ENCODE measurements around the gene LMAN2L. TPM values are rescaled to one million over a fixed set of nuclear protein-coding genes. Genes with fewer than 3 reads are reported as not detected.
"Not testable (repeated sequence)": the region's sequence is repeated elsewhere in the genome, so short reads cannot be mapped to it uniquely, and the experiment has no call there.

The LMAN2L gene
- total and polyA plus RNA-seq, 2 donors (not counting 1 experiment from before 2014, with no cell fraction given): 24.7 to 41.1 TPM

- Histone ChIP-seq H3K4me3 (replicated peaks in 1 of 4; ENCODE audit: control extremely low read depth in 1 of 4, insufficient read depth in 1 of 4, low read depth in 3 of 4, low read length in 4 of 4) (no peak overlapping the region), H3K9me3 (ENCODE audit: control insufficient read depth, insufficient read depth, low read depth, low read length) (no peaks in the 10 kb centered on the region), H3K27ac (ENCODE audit: insufficient read depth, low read length) (no peak overlapping the region), H4K20me1 (ENCODE audit: control insufficient read depth, extremely low read depth, insufficient read depth, low read length) (no peaks in the 10 kb centered on the region), H3K4me2 (ENCODE audit: extremely low read depth, insufficient read depth, low read length) (no peak overlapping the region), H3K9ac (ENCODE audit: insufficient read depth, low read length) (no peak overlapping the region), H3K36me3 (ENCODE audit: control insufficient read depth, insufficient read depth, low read length) (no peaks in the 10 kb centered on the region), H3K4me1 (ENCODE audit: control insufficient read depth, extremely low read depth, insufficient read depth, low read length) (no peaks in the 10 kb centered on the region), H3K27me3 (ENCODE audit: control insufficient read depth, insufficient read depth, low read length) (peaks cover 2% of the 10 kb centered on the region), H2AFZ (ENCODE audit: low read length) (no peak overlapping the region), H3K79me2 (ENCODE audit: control insufficient read depth, insufficient read depth, low read length) (no peaks in the 10 kb centered on the region)
- no peak for DNase-seq (ENCODE audit: low read depth in 2 of 2)
- TF ChIP-seq EZH2 (IDR thresholded peaks at IDR 0.05; ENCODE audit: low read length, missing control alignments): no peak
- no peak for TF ChIP-seq CTCF (conservative IDR thresholded peaks at IDR 0.05 in 1 of 2, IDR thresholded peaks at IDR 0.05 in 1 of 2; ENCODE audit: low read depth in 1 of 2, low read length in 2 of 2)
These were observed 71.1 kb downstream of the LMAN2L start for GRCh38 chr2:96668771-96669170.

- not testable (repeated sequence) for H2AFZ ChIP-seq (ENCODE audit: low read length); H3K27me3 ChIP-seq (ENCODE audit: control insufficient read depth, insufficient read depth, low read length); H3K4me3 ChIP-seq (replicated peaks in 1 of 4; ENCODE audit: control extremely low read depth in 1 of 4, insufficient read depth in 1 of 4, low read depth in 3 of 4, low read length in 4 of 4); H3K4me2 ChIP-seq (ENCODE audit: extremely low read depth, insufficient read depth, low read length); H3K9ac ChIP-seq (ENCODE audit: insufficient read depth, low read length); H3K36me3 ChIP-seq (ENCODE audit: control insufficient read depth, insufficient read depth, low read length); H4K20me1 ChIP-seq (ENCODE audit: control insufficient read depth, extremely low read depth, insufficient read depth, low read length); H3K79me2 ChIP-seq (ENCODE audit: control insufficient read depth, insufficient read depth, low read length); DNase-seq (ENCODE audit: low read depth in 2 of 2); H3K4me1 ChIP-seq (ENCODE audit: control insufficient read depth, extremely low read depth, insufficient read depth, low read length); H3K9me3 ChIP-seq (ENCODE audit: control insufficient read depth, insufficient read depth, low read depth, low read length)
- H3K27ac ChIP-seq (ENCODE audit: insufficient read depth, low read length): peak overlapping the region; percentile 26
These were observed 74.1 kb downstream of the LMAN2L start for GRCh38 chr2:96665717-96666116.

GRCh38 chr2:96665083-96665569, 74.7 kb downstream of the LMAN2L start:
- peak; percentile 98 to 99 for DNase-seq (ENCODE audit: low read depth in 2 of 2)
- peak overlapping the region; percentile 57 for H3K27ac ChIP-seq (ENCODE audit: insufficient read depth, low read length)
- H3K36me3 ChIP-seq (ENCODE audit: control insufficient read depth, insufficient read depth, low read length): no peaks in the 10 kb centered on the region
- TF ChIP-seq EZH2 (IDR thresholded peaks at IDR 0.05; ENCODE audit: low read length, missing control alignments) (no peak), CTCF (conservative IDR thresholded peaks at IDR 0.05 in 1 of 2, IDR thresholded peaks at IDR 0.05 in 1 of 2; ENCODE audit: low read depth in 1 of 2, low read length in 2 of 2) (no peak)
- H3K27me3 ChIP-seq (ENCODE audit: control insufficient read depth, insufficient read depth, low read length): no peaks in the 10 kb centered on the region
- H3K9me3 ChIP-seq (ENCODE audit: control insufficient read depth, insufficient read depth, low read depth, low read length): no peaks in the 10 kb centered on the region
- H3K9ac ChIP-seq (ENCODE audit: insufficient read depth, low read length): no peak overlapping the region
- H3K79me2 ChIP-seq (ENCODE audit: control insufficient read depth, insufficient read depth, low read length): no peaks in the 10 kb centered on the region
- H4K20me1 ChIP-seq (ENCODE audit: control insufficient read depth, extremely low read depth, insufficient read depth, low read length): no peaks in the 10 kb centered on the region
- no peak overlapping the region for H2AFZ ChIP-seq (ENCODE audit: low read length)
- H3K4me3 ChIP-seq (replicated peaks in 1 of 4; ENCODE audit: control extremely low read depth in 1 of 4, insufficient read depth in 1 of 4, low read depth in 3 of 4, low read length in 4 of 4): no peak overlapping the region
- no peaks in the 10 kb centered on the region for H3K4me1 ChIP-seq (ENCODE audit: control insufficient read depth, extremely low read depth, insufficient read depth, low read length)
- peak overlapping the region; percentile 52 for H3K4me2 ChIP-seq (ENCODE audit: extremely low read depth, insufficient read depth, low read length)
